HEK293T (cell line): Measurements from ENCODE around the gene INSC.

Source experiments
- ARNT ChIP-seq: fragments of 450-650 bp; IDR thresholded peaks from 2 replicates; pipeline ENCODE4 v1.6.1; 2017; ENCODE audit warnings: mild to moderate bottlenecking
- BHLHE40 ChIP-seq: fragments of 450-650 bp; IDR thresholded peaks from 2 replicates; pipeline ENCODE4 v1.6.1; 2016; ENCODE audit warnings: mild to moderate bottlenecking, moderate library complexity, borderline replicate concordance
- FOXM1 ChIP-seq: fragments of 450-650 bp; IDR thresholded peaks from 2 replicates; pipeline ENCODE4 v1.6.1; 2017; ENCODE audit warnings: mild to moderate bottlenecking, borderline replicate concordance
- SP1 ChIP-seq: fragments of 450-650 bp; IDR thresholded peaks from 2 replicates; pipeline ENCODE4 v1.6.1; 2017
- TARDBP ChIP-seq: fragments of 450-650 bp; IDR thresholded peaks from 2 replicates; pipeline ENCODE4 v1.6.1; 2016

DNA sequence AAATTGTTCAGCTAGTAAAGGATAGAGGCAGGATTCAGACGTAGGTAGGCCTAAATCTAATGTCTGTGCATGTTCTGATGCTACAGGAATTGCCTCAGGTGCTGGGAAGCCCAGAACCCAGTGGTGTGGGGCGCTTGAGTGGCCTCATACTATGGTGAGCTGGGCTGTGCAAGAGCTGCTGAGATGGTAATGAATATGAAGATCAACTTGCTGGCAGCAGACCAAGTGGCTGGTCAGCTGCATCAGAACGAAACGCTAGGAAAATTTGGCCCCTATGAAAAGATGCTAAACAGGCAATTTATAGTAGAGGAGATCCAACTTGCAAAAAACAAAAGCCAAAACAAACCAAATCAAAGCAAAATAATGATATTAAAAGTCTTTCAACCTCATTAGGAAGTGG is 102.7 kb downstream of the INSC start:
- TF ChIP-seq SP1, result no peak
- no peak for TF ChIP-seq TARDBP
- no peak for TF ChIP-seq BHLHE40
- TF ChIP-seq ARNT, result no peak
- no peak for TF ChIP-seq FOXM1
